NCI-H1930 (cell line): ENCODE data around the gene SLC39A7.

Source experiments
- DNase-seq, 2 experiments: peaks; one replicate each; lab custom pipeline; 2025; lab: John Stamatoyannopoulos, UW

Gene SLC39A7, protein sequence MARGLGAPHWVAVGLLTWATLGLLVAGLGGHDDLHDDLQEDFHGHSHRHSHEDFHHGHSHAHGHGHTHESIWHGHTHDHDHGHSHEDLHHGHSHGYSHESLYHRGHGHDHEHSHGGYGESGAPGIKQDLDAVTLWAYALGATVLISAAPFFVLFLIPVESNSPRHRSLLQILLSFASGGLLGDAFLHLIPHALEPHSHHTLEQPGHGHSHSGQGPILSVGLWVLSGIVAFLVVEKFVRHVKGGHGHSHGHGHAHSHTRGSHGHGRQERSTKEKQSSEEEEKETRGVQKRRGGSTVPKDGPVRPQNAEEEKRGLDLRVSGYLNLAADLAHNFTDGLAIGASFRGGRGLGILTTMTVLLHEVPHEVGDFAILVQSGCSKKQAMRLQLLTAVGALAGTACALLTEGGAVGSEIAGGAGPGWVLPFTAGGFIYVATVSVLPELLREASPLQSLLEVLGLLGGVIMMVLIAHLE

DNA sequence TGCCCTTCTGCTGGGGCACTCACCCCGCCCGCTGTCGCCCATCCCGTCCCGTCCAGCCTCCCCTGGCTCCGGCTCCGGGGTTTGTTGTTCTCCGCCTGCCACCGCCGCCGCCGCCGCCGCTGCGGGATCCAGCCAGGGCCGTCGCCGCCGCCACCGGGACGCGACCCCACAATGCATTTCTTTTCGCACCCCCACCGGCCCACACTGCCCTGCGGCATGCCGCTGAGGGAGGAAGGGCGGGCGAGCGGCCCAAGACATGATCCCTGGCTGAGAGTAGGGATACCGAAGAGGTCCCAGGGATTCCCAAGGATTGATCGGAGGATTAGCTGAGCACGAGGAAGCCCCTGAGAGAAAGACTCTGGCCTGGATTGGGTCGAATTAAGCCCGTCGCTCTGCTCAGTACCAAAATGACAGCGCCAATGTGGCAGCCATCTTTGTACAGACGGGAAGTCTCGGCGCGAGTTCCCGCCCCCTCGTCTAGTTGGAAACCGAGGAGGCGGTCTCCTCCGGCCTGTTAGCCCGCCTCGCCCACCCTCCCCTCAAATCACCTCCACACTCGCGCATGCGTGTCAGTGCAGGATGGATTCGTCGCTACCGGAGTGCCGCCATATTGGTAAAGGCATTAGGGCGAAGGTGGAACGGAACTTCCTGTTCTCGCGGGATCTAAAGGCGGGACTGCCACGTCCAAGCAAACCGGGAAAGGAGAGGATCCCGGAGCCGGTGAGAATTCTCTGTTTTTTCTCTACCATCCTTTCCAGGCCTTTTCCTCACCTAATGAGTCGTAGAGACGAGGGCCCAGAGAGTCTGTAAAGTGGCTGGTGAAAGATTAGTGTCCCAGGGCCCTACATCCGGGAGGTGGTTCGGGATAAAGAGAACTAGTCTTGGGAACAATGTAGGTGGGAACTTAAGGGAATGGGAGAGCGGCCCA, at the start of gene SLC39A7, which contains the start of gene RXRB:
Gene SLC39A7 (plus strand): TSS at position 649 of the 928 bp plus-strand sequence. CDS start 379 bp downstream, outside the sequence.
Gene RXRB (minus strand): TSS at position 447 of the 928 bp plus-strand sequence. CDS start 189 bp downstream, at position 258.
- peak; percentile 98 to 99 for DNase-seq

- no peak for DNase-seq
Observed at GRCh38 chr6:33151050-33151449, 49.6 kb upstream of the SLC39A7 start.

DNA sequence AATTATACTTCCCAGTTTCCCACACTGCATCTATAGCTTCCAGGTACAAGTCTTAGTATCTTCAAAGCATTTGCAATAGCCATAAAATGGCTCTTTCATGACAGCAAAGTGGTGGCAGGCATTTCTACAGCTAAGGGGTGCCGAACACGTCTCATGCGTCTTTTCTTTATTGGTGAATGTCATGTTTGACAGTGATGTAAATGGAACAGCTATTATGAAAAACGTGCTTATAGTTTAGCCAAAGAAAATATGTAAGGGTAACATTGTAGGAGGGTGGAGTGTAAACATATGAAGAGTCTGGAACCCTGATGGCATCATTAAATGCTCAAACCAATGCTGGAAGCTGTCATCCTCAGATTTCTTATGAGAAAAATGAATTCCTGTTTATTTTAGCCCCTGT, 46.3 kb upstream of the SLC39A7 start:
- DNase-seq, result no peak

GRCh38 chr6:33156561-33156960, 44.1 kb upstream of the SLC39A7 start:
- DNase-seq, result no peak

DNA sequence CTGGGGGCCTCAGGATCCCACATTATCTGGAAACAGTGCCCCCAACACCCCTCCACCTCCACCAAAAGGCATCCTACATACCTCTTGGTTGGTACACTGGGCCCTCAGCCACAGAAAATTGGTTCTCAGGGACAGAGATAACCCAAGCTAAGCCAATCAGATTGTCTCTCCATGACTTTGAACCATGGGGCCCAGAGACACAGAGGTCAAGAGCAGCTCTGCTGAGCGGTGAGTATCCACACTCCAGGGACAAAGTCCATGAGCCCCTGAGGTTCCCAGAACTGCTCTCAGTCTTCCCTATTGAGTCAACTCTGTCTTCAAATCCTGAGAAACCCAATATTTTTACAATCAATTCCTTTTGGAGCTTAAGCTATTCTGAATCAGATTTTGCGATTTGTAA, 43.7 kb upstream of the SLC39A7 start:
- DNase-seq, result no peak

DNA sequence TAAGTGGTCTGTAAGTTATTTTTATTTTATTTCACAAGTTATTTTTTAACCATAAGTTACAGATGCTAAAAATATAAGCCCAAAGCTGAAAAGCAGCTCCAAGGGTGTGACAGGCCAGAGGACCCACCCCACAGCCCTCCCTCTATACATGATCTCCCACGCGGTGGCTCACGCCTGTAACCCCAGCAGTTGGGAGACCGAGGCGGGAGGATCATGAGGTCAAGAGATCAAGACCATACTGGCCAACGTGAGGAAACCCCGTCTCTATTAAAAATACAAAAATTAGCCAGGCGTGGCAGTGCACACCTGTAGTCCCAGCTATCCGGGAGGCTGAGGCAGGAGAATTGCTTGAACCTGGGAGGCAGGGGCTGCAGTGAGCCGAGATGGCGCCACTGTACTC, 40.6 kb upstream of the SLC39A7 start:
- DNase-seq, result no peak

- DNase-seq, result no peak
Observed at GRCh38 chr6:33160728-33161344, 39.8 kb upstream of the SLC39A7 start.

GRCh38 chr6:33161354-33162331, 39.0 kb upstream of the SLC39A7 start:
- peak in 1 of 2 experiments; percentile 42 for DNase-seq

- no peak for DNase-seq
Observed at GRCh38 chr6:33163540-33163939, 37.1 kb upstream of the SLC39A7 start.

GRCh38 chr6:33164176-33164575, 36.5 kb upstream of the SLC39A7 start:
- no peak for DNase-seq

DNA sequence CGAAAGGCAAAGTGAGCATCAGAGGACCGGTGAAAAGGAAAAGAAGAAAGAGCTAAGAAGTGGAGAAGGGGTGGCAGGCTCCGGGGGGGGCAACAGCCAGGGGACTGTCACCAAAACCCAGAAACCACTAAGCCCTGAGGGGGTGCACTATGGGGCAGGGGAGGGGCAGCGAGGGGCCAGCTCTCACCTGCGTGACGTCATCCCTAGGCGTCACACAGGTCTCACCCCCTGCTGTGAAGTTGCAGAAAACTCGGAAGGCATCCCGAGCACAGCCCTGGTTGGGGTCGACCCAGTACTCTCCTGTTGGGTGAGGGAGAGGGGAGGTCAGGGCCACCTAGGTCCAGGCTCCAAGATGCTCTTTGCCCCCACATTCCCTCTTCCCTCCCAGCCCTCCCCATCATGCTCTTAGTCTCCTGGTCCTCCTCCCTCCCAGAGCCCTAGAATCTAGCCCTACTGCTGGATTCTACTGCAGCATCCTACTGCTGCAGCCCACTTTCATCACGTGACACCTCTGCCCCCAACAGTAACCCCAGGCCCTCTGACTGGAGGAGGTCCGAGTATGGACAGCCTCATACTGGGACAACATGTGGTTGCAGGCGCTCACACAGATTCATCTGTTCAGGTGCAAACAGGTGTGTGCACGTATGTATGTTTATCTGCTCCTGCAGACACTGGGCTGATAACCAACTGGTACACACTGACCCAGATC, 35.8 kb upstream of the SLC39A7 start:
- DNase-seq, result no peak

GRCh38 chr6:33165581-33166258, 34.9 kb upstream of the SLC39A7 start:
- DNase-seq, result no peak

DNA sequence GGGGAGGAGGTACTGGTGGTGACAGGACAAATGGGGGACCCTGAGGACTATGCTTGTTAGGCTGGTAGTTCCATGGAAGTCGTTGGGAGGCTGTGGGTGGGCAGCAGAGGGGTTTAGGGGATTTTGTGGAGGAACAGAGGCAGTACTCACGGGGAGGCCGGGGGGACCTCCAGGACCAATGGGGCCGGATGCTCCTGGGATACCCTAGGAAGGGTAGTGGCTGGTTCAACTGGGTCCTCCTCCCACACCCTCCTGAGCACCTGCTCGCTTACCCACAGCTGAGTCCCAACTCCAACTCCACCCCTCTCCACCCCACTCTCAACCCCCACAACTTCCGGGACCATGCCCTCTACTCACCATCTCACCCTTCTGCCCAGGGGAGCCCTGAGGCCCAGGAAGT, 34.3 kb upstream of the SLC39A7 start:
- no peak for DNase-seq

DNA sequence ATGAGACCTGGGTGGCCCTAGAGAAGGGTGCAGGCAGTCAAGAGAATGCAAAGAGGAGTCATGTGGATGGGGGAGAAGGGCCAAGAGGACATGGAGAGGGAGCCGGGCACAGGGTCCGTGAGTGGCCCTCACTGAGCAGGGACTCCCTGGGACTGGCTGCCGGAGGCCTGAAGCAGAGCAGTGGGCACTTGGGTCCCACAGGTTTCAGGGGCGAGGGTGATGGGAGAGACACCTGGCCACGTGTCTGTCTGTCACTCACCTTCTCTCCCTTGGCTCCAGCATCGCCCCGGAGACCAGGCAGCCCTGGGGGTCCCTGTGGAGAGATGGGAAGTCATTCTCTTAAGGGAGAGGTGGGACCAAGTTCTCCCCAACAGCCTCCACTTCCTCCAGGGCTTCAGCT, 33.9 kb upstream of the SLC39A7 start:
- DNase-seq, result no peak

DNA sequence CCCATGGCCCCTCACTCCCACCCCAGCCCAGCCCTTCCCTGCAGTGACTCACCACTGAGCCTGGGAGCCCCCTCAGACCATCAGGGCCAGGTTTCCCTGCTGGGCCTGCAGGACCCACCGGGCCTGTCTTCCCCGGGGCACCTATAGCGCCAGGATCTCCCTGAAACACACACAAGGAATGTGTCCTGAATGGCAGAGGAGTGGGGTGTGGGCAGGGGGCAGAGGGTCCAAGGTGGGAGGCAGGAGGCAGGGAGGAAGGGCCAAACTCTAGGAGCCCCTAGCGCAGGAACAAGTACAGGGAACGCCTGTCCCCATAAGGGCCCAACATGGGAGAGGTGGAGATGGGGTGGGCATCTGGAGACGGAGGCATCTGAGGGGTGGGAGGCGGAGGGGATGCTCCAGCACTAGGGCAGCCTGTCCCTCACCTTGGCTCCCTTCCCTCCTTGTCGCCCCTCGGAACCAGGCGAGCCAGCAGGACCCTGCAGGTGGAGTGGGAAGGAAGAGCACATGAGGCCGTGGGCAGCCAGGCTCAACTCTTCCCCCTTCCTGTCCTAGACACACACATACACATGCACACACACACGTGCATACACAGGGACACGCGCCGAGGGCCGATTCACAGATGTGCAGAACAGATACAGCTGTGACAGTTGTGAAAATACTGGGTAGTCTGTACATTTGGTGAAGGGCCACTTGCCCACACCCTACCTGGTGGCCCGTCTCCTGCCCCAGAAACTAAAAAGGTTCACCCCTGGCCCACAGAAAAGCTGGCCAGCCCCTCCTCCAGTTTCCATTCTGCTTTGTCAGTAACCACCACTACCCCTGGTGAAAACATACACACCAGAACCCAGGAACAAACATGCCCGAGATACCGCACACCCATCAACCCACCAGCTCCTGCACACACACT, 33.0 kb upstream of the SLC39A7 start:
- DNase-seq, result no peak

DNA sequence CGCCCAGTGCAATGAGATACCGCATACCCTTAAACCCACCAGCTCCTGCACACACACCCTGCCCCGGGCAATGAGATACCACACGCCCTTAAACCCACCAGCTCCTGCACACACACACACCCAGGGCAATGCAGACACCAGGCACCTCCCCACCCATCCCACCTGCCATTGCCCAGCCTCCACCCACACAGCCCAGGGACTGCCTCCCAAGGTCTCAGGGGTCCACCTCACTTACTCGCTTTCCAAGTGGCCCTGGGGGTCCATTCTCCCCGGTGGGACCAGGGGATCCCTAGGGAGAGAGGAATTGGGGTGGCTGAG, 32.4 kb upstream of the SLC39A7 start:
- DNase-seq, result no peak

DNA sequence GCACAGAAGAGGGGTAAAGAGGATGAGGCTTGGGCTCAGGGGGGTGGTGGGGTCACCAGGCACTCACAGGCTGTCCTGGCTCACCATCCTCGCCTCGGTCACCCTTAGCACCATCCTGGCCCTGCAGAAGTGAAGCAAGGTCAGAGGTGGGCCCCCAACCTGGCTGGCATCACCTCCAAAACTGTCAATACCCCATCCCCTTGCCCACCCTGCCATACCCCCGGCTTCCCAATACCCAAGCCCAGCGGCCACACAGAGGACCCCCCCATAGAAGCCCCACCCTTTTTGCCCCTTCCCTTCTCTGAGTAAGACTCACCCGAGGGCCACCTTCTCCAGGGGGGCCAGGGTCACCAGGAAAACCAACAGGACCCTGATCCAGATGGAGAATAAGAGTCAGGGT, 32.0 kb upstream of the SLC39A7 start:
- no peak for DNase-seq

DNA sequence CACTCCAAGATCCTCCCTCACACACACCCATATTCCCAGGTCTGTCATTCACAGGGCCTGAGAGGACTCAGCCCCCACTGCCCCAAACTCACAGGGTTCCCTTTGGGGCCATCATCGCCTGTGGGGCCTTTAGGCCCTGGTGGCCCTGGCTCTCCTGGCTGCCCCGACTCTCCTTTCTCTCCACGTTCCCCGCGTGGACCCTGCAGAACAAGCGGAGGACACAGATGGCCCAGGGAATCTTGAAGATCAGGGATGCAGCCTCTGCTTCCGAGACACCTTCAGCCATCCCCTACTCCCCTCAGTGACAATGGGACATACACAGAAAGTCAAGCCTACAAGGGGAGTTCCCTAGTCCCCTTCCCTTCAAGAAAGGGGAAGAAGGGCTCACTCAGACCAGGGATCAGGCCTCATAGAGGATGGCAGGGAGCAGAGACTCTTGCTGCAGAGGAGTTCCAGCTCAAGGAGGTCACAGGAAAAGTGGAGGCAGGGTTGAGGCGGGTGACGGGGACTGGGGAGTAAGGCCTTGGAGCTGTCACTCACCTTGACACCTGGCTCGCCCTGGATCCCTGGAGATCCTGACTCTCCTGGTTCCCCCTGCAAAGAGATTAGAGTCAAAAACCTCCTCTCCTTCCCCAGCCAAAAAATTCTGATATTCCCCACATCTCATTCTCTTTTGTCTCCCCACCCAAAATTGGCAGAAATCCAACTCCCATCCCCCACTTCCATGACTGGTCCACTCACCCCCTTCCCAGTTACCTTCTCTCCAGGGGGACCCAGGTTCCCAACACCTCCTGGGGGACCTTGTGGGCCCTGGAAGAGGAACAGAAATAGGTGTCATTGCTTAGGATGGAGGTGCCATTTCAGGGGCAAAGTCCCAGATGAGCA, 31.1 kb upstream of the SLC39A7 start:
- no peak for DNase-seq
